ENCODE data around the gene PSMB7. TPM values are rescaled to one million over a fixed set of nuclear protein-coding genes. Genes with fewer than 3 reads are reported as not detected.

Gene PSMB7
- polyA plus RNA-seq, 1 of the 3 experiments (the other 2 are of a cell fraction) = 357 TPM

DNA sequence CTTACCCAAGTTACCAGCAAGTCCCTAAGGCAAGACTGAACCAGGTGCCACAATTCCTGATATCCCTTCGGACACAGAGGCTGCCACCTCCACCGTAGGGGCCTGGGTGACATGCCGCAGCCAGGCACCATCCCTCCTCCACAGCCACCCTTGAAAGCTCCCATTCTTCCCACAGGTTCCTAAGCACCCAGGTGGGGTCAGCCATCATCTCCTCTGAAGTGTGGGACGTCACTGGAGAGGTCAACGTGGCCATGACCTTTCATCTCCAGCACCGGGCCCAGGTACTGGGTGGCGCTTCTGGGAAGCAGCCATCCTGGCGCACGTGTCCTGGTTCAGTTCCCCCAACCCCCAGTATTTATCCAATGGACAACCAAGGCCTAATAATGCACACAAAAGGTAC, 43.2 kb upstream of the PSMB7 start (continued):
- TF ChIP-seq, protein P1, sequence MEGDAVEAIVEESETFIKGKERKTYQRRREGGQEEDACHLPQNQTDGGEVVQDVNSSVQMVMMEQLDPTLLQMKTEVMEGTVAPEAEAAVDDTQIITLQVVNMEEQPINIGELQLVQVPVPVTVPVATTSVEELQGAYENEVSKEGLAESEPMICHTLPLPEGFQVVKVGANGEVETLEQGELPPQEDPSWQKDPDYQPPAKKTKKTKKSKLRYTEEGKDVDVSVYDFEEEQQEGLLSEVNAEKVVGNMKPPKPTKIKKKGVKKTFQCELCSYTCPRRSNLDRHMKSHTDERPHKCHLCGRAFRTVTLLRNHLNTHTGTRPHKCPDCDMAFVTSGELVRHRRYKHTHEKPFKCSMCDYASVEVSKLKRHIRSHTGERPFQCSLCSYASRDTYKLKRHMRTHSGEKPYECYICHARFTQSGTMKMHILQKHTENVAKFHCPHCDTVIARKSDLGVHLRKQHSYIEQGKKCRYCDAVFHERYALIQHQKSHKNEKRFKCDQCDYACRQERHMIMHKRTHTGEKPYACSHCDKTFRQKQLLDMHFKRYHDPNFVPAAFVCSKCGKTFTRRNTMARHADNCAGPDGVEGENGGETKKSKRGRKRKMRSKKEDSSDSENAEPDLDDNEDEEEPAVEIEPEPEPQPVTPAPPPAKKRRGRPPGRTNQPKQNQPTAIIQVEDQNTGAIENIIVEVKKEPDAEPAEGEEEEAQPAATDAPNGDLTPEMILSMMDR (IDR thresholded peaks at IDR 0.05) = no peak
- TF ChIP-seq YY1 (IDR thresholded peaks at IDR 0.05; ENCODE audit: low read depth) = no peak
- TF ChIP-seq MXI1 (IDR thresholded peaks at IDR 0.05; ENCODE audit: low read depth, low read length) = no peak
- TF ChIP-seq, protein P2, sequence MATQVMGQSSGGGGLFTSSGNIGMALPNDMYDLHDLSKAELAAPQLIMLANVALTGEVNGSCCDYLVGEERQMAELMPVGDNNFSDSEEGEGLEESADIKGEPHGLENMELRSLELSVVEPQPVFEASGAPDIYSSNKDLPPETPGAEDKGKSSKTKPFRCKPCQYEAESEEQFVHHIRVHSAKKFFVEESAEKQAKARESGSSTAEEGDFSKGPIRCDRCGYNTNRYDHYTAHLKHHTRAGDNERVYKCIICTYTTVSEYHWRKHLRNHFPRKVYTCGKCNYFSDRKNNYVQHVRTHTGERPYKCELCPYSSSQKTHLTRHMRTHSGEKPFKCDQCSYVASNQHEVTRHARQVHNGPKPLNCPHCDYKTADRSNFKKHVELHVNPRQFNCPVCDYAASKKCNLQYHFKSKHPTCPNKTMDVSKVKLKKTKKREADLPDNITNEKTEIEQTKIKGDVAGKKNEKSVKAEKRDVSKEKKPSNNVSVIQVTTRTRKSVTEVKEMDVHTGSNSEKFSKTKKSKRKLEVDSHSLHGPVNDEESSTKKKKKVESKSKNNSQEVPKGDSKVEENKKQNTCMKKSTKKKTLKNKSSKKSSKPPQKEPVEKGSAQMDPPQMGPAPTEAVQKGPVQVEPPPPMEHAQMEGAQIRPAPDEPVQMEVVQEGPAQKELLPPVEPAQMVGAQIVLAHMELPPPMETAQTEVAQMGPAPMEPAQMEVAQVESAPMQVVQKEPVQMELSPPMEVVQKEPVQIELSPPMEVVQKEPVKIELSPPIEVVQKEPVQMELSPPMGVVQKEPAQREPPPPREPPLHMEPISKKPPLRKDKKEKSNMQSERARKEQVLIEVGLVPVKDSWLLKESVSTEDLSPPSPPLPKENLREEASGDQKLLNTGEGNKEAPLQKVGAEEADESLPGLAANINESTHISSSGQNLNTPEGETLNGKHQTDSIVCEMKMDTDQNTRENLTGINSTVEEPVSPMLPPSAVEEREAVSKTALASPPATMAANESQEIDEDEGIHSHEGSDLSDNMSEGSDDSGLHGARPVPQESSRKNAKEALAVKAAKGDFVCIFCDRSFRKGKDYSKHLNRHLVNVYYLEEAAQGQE (IDR thresholded peaks at IDR 0.05; ENCODE audit: low read depth, low read length) = no peak

DNA sequence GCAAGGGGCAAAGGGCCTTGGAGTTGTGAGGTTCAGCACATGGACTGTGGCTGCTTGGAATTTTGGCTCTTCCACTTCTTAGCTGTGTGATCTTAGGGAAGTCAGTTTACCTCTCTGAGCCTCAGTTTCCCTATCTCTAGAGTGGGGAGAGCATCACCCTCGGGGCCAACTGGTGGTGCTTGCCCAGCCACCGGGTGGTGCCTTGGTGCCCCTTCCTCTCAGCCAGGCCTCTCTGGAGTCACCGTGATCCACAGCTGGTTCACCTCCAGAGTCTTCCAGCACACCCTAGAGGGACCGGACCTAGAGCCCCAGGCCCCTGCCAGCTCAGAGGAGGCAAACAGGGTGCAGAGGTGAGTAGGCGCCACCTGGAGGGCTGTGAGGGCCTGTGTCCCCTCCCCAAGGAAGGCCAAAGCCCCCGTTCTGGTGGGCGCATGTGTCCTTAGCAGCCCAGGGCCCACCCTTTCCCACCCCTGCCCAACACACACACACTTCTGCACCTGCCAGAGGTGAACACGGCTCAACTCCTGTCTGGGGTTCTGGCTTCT, 42.7 kb upstream of the PSMB7 start:
- Histone ChIP-seq H3K27ac (ENCODE audit: low read depth in 2 of 2, low read length in 1 of 2) (no peak overlapping the region), H3K9me2 (no peaks in the 10 kb centered on the region), H3K4me1 (ENCODE audit: control insufficient read depth in 1 of 2, insufficient read depth in 2 of 2, low read depth in 1 of 2, low read length in 1 of 2) (no peaks in the 10 kb centered on the region; a peak in 1 of 4 replicates), H3K4me2 (no peak overlapping the region), H4K20me1 (ENCODE audit: insufficient read depth) (no peaks in the 10 kb centered on the region), H3K4me3 (ENCODE audit: low read depth in 2 of 2, low read length in 1 of 2) (no peak overlapping the region), H3K36me3 (replicated peaks in 1 of 2; ENCODE audit: control insufficient read depth in 1 of 2, insufficient read depth in 2 of 2, low read length in 1 of 2) (no peaks in the 10 kb centered on the region), H3K27me3 (ENCODE audit: insufficient read depth) (no peaks in the 10 kb centered on the region), H3K9me3 (no peaks in the 10 kb centered on the region), H3K79me2 (ENCODE audit: insufficient read depth) (no peaks in the 10 kb centered on the region), H3K9ac (no peak overlapping the region), H3F3A (replicated peaks; ENCODE audit: insufficient read depth) (no peaks in the 10 kb centered on the region), H2AFZ (ENCODE audit: low read depth) (no peak overlapping the region)
- no peak for DNase-seq
- no CpG with 5 or more reads among the region's 8 CpGs for WGBS (ENCODE audit: low lambda C conversion rate)
- ChIA-PET POLR2A (no interaction called here), CTCF (interaction anchor here (1.2 to 1.7 kb wide), 2 partner anchors 10 to 38 kb away, joined by 4 to 5 read pairs; no protein-coding TSS in a partner anchor)
- TF ChIP-seq GABPA (IDR thresholded peaks at IDR 0.05; ENCODE audit: low read depth) (no peak), CHD2 (IDR thresholded peaks at IDR 0.05; ENCODE audit: low read length, partially characterized antibody) (no peak), SMC3 (IDR thresholded peaks at IDR 0.05; ENCODE audit: low read depth, low read length) (no peak), JUND (IDR thresholded peaks at IDR 0.05) (no peak), TAF1 (IDR thresholded peaks at IDR 0.05; ENCODE audit: borderline replicate concordance, low read depth, low read length) (no peak), MEF2A (IDR thresholded peaks at IDR 0.05; ENCODE audit: borderline replicate concordance, low read depth) (no peak), FOSL2 (IDR thresholded peaks at IDR 0.05; ENCODE audit: borderline replicate concordance, low read depth) (no peak), NFIC (IDR thresholded peaks at IDR 0.05; ENCODE audit: borderline replicate concordance) (no peak), TCF12 (IDR thresholded peaks at IDR 0.05) (no peak), GATA2 (CRISPR knock-in tag; IDR thresholded peaks at IDR 0.05) (no peak), ELF1 (IDR thresholded peaks at IDR 0.05) (no peak), RAD21 (IDR thresholded peaks at IDR 0.05; ENCODE audit: low read length) (no peak), FOXJ3 (CRISPR knock-in tag; IDR thresholded peaks at IDR 0.05) (no peak), POLR2AphosphoS5 (IDR thresholded peaks at IDR 0.05; ENCODE audit: low read depth, low read length) (no peak)
- TF ChIP-seq, protein P3, sequence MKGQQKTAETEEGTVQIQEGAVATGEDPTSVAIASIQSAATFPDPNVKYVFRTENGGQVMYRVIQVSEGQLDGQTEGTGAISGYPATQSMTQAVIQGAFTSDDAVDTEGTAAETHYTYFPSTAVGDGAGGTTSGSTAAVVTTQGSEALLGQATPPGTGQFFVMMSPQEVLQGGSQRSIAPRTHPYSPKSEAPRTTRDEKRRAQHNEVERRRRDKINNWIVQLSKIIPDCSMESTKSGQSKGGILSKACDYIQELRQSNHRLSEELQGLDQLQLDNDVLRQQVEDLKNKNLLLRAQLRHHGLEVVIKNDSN (IDR thresholded peaks at IDR 0.05; ENCODE audit: borderline replicate concordance, low read depth) = no peak
- TF ChIP-seq, protein P1 (IDR thresholded peaks at IDR 0.05) = no peak
- TF ChIP-seq, protein P4, sequence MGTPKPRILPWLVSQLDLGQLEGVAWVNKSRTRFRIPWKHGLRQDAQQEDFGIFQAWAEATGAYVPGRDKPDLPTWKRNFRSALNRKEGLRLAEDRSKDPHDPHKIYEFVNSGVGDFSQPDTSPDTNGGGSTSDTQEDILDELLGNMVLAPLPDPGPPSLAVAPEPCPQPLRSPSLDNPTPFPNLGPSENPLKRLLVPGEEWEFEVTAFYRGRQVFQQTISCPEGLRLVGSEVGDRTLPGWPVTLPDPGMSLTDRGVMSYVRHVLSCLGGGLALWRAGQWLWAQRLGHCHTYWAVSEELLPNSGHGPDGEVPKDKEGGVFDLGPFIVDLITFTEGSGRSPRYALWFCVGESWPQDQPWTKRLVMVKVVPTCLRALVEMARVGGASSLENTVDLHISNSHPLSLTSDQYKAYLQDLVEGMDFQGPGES (IDR thresholded peaks at IDR 0.05; ENCODE audit: low read depth, low read length) = no peak
- TF ChIP-seq, protein P5, sequence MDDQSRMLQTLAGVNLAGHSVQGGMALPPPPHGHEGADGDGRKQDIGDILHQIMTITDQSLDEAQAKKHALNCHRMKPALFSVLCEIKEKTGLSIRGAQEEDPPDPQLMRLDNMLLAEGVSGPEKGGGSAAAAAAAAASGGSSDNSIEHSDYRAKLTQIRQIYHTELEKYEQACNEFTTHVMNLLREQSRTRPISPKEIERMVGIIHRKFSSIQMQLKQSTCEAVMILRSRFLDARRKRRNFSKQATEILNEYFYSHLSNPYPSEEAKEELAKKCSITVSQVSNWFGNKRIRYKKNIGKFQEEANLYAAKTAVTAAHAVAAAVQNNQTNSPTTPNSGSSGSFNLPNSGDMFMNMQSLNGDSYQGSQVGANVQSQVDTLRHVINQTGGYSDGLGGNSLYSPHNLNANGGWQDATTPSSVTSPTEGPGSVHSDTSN (IDR thresholded peaks at IDR 0.05) = no peak
- TF ChIP-seq, protein P6, sequence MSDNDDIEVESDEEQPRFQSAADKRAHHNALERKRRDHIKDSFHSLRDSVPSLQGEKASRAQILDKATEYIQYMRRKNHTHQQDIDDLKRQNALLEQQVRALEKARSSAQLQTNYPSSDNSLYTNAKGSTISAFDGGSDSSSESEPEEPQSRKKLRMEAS (IDR thresholded peaks at IDR 0.05; ENCODE audit: low read depth) = no peak
